GM18508 (cell line): ENCODE measurements around the gene GCDH.
"Not testable (repeated sequence)": the region's sequence is repeated elsewhere in the genome, so short reads cannot be mapped to it uniquely, and the experiment has no call there.

Source experiments
- ATAC-seq: cut with Tn5 transposase; IDR thresholded peaks from one replicate; pipeline ENCODE4 v1.9.1; 2021; ENCODE audit warnings: moderate number of reproducible peaks; ENCODE audit not compliant: insufficient read depth, unreplicated experiment

The GCDH gene

GRCh38 chr19:12896460-12896859 lies 5.5 kb downstream of the GCDH start:
- ATAC-seq, result no peak

GRCh38 chr19:12899891-12900518 lies 9.0 kb downstream of the GCDH start:
- ATAC-seq, result no peak

- ATAC-seq, result no peak
Measured at GRCh38 chr19:12907166-12907565, 16.2 kb downstream of the GCDH start.

GRCh38 chr19:12912571-12912970 lies 21.6 kb downstream of the GCDH start:
- no peak for ATAC-seq

- ATAC-seq, result no peak
Measured at GRCh38 chr19:12913011-12913561, 22.1 kb downstream of the GCDH start.

- no peak for ATAC-seq
Measured at GRCh38 chr19:12913851-12914690, 23.1 kb downstream of the GCDH start.

- not testable (repeated sequence) for ATAC-seq
Measured at GRCh38 chr19:12915860-12916259, 24.9 kb downstream of the GCDH start.

GRCh38 chr19:12918253-12918652 lies 27.3 kb downstream of the GCDH start:
- no peak for ATAC-seq

- no peak for ATAC-seq
Measured at GRCh38 chr19:12921047-12921446, 30.1 kb downstream of the GCDH start.

- no peak for ATAC-seq
Measured at GRCh38 chr19:12922959-12923358, 32.0 kb downstream of the GCDH start.

- no peak for ATAC-seq
Measured at GRCh38 chr19:12924621-12925310, 33.8 kb downstream of the GCDH start.

GRCh38 chr19:12930002-12930645 lies 39.2 kb downstream of the GCDH start:
- no peak for ATAC-seq

- ATAC-seq, result no peak
Measured at GRCh38 chr19:12932392-12933286, 41.7 kb downstream of the GCDH start.

GRCh38 chr19:12933287-12934072 lies 42.5 kb downstream of the GCDH start, which contains the start of gene FARSA:
Gene FARSA (minus strand): TSS chr19:12933711. CDS start chr19:12933696, 15 bp downstream.
- no peak for ATAC-seq

- no peak for ATAC-seq
Measured at GRCh38 chr19:12935071-12935470, 44.1 kb downstream of the GCDH start.

GRCh38 chr19:12936582-12936981 lies 45.6 kb downstream of the GCDH start:
- no peak for ATAC-seq

GRCh38 chr19:12937093-12937926 lies 46.4 kb downstream of the GCDH start:
- no peak for ATAC-seq
